ENCODE data around the gene MAPK4.

The MAPK4 gene

DNA sequence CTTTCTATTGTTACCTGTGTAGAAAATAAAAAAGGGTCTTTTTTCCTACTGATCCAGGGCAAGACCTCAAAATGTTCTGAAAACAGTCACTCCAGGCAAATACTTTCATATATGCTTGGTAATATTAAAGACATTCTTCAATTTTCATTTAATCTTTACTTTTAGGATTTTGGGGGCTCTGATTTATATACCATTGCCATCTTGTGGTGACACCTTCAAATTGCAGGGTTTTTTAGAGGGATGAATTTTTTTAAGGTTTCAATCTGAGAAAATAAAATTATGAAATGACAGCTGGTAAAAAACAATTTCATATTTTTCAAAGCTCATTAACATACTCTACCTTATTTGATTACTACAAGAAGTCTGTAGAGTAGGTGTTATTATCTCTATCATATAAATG lies 26.8 kb downstream of the MAPK4 start:
- no peak overlapping the region for H3K4me2 ChIP-seq (ENCODE audit: insufficient read depth, low read length)
- H4K20me1 ChIP-seq (ENCODE audit: insufficient read depth, low read length): no peaks in the 10 kb centered on the region
- no peak overlapping the region for H3K4me3 ChIP-seq (ENCODE audit: low read depth in 1 of 2, low read length in 2 of 2)
- H3K79me2 ChIP-seq (ENCODE audit: insufficient read depth, low read length): no peaks in the 10 kb centered on the region
- H3K27ac ChIP-seq (ENCODE audit: low read length): no peak overlapping the region
- ATAC-seq (ENCODE audit: insufficient read depth, low read depth) (no peak), DNase-seq (no peak)
- no peak overlapping the region for H2AFZ ChIP-seq (ENCODE audit: low read depth, low read length)
- H3K27me3 ChIP-seq (ENCODE audit: insufficient read depth, low read length, poor library complexity): no peaks in the 10 kb centered on the region
- no peaks in the 10 kb centered on the region for H3K36me3 ChIP-seq (ENCODE audit: insufficient read depth, low read length)
- TF ChIP-seq EZH2 (IDR thresholded peaks at IDR 0.05; ENCODE audit: borderline replicate concordance, low read depth, low read length, severe bottlenecking) (no peak), CTCF (IDR thresholded peaks at IDR 0.05; ENCODE audit: borderline replicate concordance, extremely low read depth, low read length, poor library complexity, severe bottlenecking) (peak; percentile 51)
- no peaks in the 10 kb centered on the region for H3K4me1 ChIP-seq (ENCODE audit: insufficient read depth, low read length)
- no peak overlapping the region for H3K9ac ChIP-seq (ENCODE audit: low read depth, low read length)
- H3K9me3 ChIP-seq (ENCODE audit: insufficient read depth, low read length, severe bottlenecking): peaks cover 3% of the 10 kb centered on the region

GRCh38 chr18:50590593-50590992 lies 30.7 kb downstream of the MAPK4 start:
- Histone ChIP-seq H3K9ac (ENCODE audit: low read depth, low read length) (no peak overlapping the region), H2AFZ (ENCODE audit: low read depth, low read length) (no peak overlapping the region), H3K4me3 (ENCODE audit: low read depth in 1 of 2, low read length in 2 of 2) (no peak overlapping the region), H3K4me1 (ENCODE audit: insufficient read depth, low read length) (no peaks in the 10 kb centered on the region), H4K20me1 (ENCODE audit: insufficient read depth, low read length) (no peaks in the 10 kb centered on the region), H3K9me3 (ENCODE audit: insufficient read depth, low read length, severe bottlenecking) (no peaks in the 10 kb centered on the region), H3K27me3 (ENCODE audit: insufficient read depth, low read length, poor library complexity) (no peaks in the 10 kb centered on the region), H3K36me3 (ENCODE audit: insufficient read depth, low read length) (no peaks in the 10 kb centered on the region), H3K27ac (ENCODE audit: low read length) (no peak overlapping the region), H3K79me2 (ENCODE audit: insufficient read depth, low read length) (no peaks in the 10 kb centered on the region), H3K4me2 (ENCODE audit: insufficient read depth, low read length) (no peak overlapping the region)
- no peak for ATAC-seq (ENCODE audit: insufficient read depth, low read depth)
- DNase-seq: no peak
- TF ChIP-seq EZH2 (IDR thresholded peaks at IDR 0.05; ENCODE audit: borderline replicate concordance, low read depth, low read length, severe bottlenecking) (no peak), CTCF (IDR thresholded peaks at IDR 0.05; ENCODE audit: borderline replicate concordance, extremely low read depth, low read length, poor library complexity, severe bottlenecking) (no peak)

GRCh38 chr18:50594012-50594411 lies 34.1 kb downstream of the MAPK4 start:
- TF ChIP-seq EZH2 (IDR thresholded peaks at IDR 0.05; ENCODE audit: borderline replicate concordance, low read depth, low read length, severe bottlenecking): no peak
- TF ChIP-seq CTCF (IDR thresholded peaks at IDR 0.05; ENCODE audit: borderline replicate concordance, extremely low read depth, low read length, poor library complexity, severe bottlenecking): no peak
- DNase-seq (no peak), ATAC-seq (ENCODE audit: insufficient read depth, low read depth) (no peak)
- Histone ChIP-seq H3K36me3 (ENCODE audit: insufficient read depth, low read length) (no peaks in the 10 kb centered on the region), H3K4me1 (ENCODE audit: insufficient read depth, low read length) (no peaks in the 10 kb centered on the region), H3K9ac (ENCODE audit: low read depth, low read length) (no peak overlapping the region), H3K27me3 (ENCODE audit: insufficient read depth, low read length, poor library complexity) (peaks cover 7% of the 10 kb centered on the region), H3K9me3 (ENCODE audit: insufficient read depth, low read length, severe bottlenecking) (no peaks in the 10 kb centered on the region), H3K4me2 (ENCODE audit: insufficient read depth, low read length) (no peak overlapping the region), H3K4me3 (ENCODE audit: low read depth in 1 of 2, low read length in 2 of 2) (no peak overlapping the region), H3K79me2 (ENCODE audit: insufficient read depth, low read length) (no peaks in the 10 kb centered on the region), H4K20me1 (ENCODE audit: insufficient read depth, low read length) (no peaks in the 10 kb centered on the region), H3K27ac (ENCODE audit: low read length) (no peak overlapping the region), H2AFZ (ENCODE audit: low read depth, low read length) (no peak overlapping the region)

DNA sequence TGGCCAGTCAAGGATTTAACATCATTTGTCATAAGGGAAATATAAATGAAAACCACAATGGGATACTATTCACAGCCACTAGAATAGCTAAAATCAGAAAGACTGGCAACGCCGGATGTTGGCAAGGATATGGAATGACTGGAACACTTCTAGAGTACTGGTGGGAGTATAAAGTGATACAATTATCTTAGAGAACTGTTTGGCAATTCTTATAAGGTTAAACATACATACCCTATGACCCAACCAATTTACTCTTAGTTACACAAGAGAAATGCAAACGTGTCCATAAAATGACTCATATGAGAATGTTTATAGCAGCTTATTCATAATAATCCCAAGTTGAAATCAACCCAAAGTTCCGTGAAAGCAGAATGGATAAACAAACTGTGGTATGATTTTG lies 35.1 kb downstream of the MAPK4 start:
- TF ChIP-seq EZH2 (IDR thresholded peaks at IDR 0.05; ENCODE audit: borderline replicate concordance, low read depth, low read length, severe bottlenecking): no peak
- no peak for TF ChIP-seq CTCF (IDR thresholded peaks at IDR 0.05; ENCODE audit: borderline replicate concordance, extremely low read depth, low read length, poor library complexity, severe bottlenecking)
- Histone ChIP-seq H3K4me2 (ENCODE audit: insufficient read depth, low read length) (no peak overlapping the region), H3K9me3 (ENCODE audit: insufficient read depth, low read length, severe bottlenecking) (no peaks in the 10 kb centered on the region), H3K9ac (ENCODE audit: low read depth, low read length) (no peak overlapping the region), H3K79me2 (ENCODE audit: insufficient read depth, low read length) (no peaks in the 10 kb centered on the region), H3K4me1 (ENCODE audit: insufficient read depth, low read length) (no peaks in the 10 kb centered on the region), H4K20me1 (ENCODE audit: insufficient read depth, low read length) (no peaks in the 10 kb centered on the region), H3K36me3 (ENCODE audit: insufficient read depth, low read length) (no peaks in the 10 kb centered on the region), H3K27ac (ENCODE audit: low read length) (no peak overlapping the region), H3K27me3 (ENCODE audit: insufficient read depth, low read length, poor library complexity) (peaks cover 7% of the 10 kb centered on the region), H2AFZ (ENCODE audit: low read depth, low read length) (no peak overlapping the region), H3K4me3 (ENCODE audit: low read depth in 1 of 2, low read length in 2 of 2) (no peak overlapping the region)
- ATAC-seq (ENCODE audit: insufficient read depth, low read depth) (no peak), DNase-seq (no peak)

All from DND-41 (cell line).